CD14-positive monocyte (primary cell): ENCODE measurements around the gene TGM4. TPM values are rescaled to one million over a fixed set of nuclear protein-coding genes. Genes with fewer than 3 reads are reported as not detected.

Source experiments
- DNase-seq, 3 donors: peaks; one replicate each; pipeline ENCODE4 v3.0.0-alpha.2; 2011 to 2022
- H2AFZ ChIP-seq: 2 replicates; pipeline ENCODE4 v1.6.0; 2012; ENCODE audit warnings: mild to moderate bottlenecking, low read depth, low read length, inconsistent platforms; ENCODE audit not compliant: insufficient read depth, poor library complexity, severe bottlenecking
- H3K27ac ChIP-seq, 2 donors: 1 replicate in 1 of 2; 2 replicates in 1 of 2; pipeline ENCODE4 v1.5.1; 2012 to 2013; ENCODE audit warnings: low read length in 2 of 2, control low read depth in 1 of 2, inconsistent platforms in 1 of 2, low read depth in 1 of 2, mild to moderate bottlenecking in 1 of 2
- H3K27me3 ChIP-seq, 2 donors: one replicate each; pipeline versions ENCODE4 v1.6.0 to v1.6.1; 2011 to 2013; ENCODE audit warnings: low read length in 2 of 2; ENCODE audit not compliant: control insufficient read depth in 2 of 2, insufficient read depth in 2 of 2
- H3K36me3 ChIP-seq, 2 donors: replicated peaks in 1 of 2; 1 replicate in 1 of 2; 2 replicates in 1 of 2; pipeline versions ENCODE4 v1.5.1 to v1.6.1; 2012 to 2013; ENCODE audit warnings: low read length in 2 of 2, control low read depth in 1 of 2, inconsistent platforms in 1 of 2, mild to moderate bottlenecking in 1 of 2; ENCODE audit not compliant: insufficient read depth in 2 of 2, control insufficient read depth in 1 of 2
- H3K4me1 ChIP-seq, 2 donors: 1 replicate in 1 of 2; 2 replicates in 1 of 2; pipeline versions ENCODE4 v1.5.1 to v1.6.1; 2012 to 2013; ENCODE audit warnings: low read length in 2 of 2, control low read depth in 1 of 2, inconsistent platforms in 1 of 2, mild to moderate bottlenecking in 1 of 2, moderate library complexity in 1 of 2; ENCODE audit not compliant: insufficient read depth in 2 of 2, control insufficient read depth in 1 of 2
- H3K4me2 ChIP-seq: replicated peaks from 2 replicates; pipeline ENCODE3; 2012; ENCODE audit warnings: low read length, moderate library complexity, mild to moderate bottlenecking; ENCODE audit not compliant: poor library complexity, severe bottlenecking; ENCODE audit errors: extremely low read depth
- H3K4me3 ChIP-seq, 3 experiments: fragments of 200-600 bp in 1 of 3; sonication (generic) in 1 of 3; replicated peaks in 1 of 3; 1 replicate in 2 of 3; 2 replicates in 1 of 3; pipeline ENCODE4 v1.5.1; 2011 to 2013; ENCODE audit warnings: low read length in 3 of 3, mild to moderate bottlenecking in 3 of 3, control low read depth in 2 of 3, low read depth in 2 of 3, inconsistent platforms in 1 of 3, moderate library complexity in 1 of 3
- H3K79me2 ChIP-seq: 2 replicates; pipeline ENCODE4 v1.6.0; 2012; ENCODE audit warnings: mild to moderate bottlenecking, control low read depth, inconsistent platforms, low read length, moderate library complexity; ENCODE audit not compliant: insufficient read depth
- H3K9ac ChIP-seq: 2 replicates; pipeline ENCODE4 v1.6.0; 2017; ENCODE audit warnings: low read length, mild to moderate bottlenecking; ENCODE audit not compliant: insufficient read depth, poor library complexity, severe bottlenecking
- H3K9me3 ChIP-seq, 2 donors: replicated peaks in 1 of 2; 1 replicate in 1 of 2; 2 replicates in 1 of 2; pipeline versions ENCODE4 v1.5.1 to v1.6.1; 2012 to 2013; ENCODE audit warnings: low read length in 2 of 2, control low read depth in 1 of 2; ENCODE audit not compliant: control insufficient read depth in 1 of 2, insufficient read depth in 1 of 2
- H4K20me1 ChIP-seq: 2 replicates; pipeline ENCODE4 v1.6.0; 2012; ENCODE audit warnings: mild to moderate bottlenecking, low read length, control low read depth, moderate library complexity; ENCODE audit not compliant: insufficient read depth
- H3K27ac Mint-ChIP-seq, 7 donors: one replicate each; pipeline ENCODE4 v1.8.0; 2020; ENCODE audit warnings: mild to moderate bottlenecking in 7 of 7, mixed read lengths in 7 of 7, moderate library complexity in 6 of 7, inconsistent platforms in 2 of 7
- H3K27me3 Mint-ChIP-seq, 3 donors: one replicate each; pipeline ENCODE4 v1.8.0; 2021 to 2022; ENCODE audit warnings: low read depth in 3 of 3, mild to moderate bottlenecking in 3 of 3, mixed read lengths in 3 of 3, moderate library complexity in 3 of 3, inconsistent platforms in 1 of 3
- H3K36me3 Mint-ChIP-seq, 2 donors: one replicate each; pipeline ENCODE4 v1.8.0; 2020; ENCODE audit warnings: mixed read lengths in 2 of 2, inconsistent platforms in 1 of 2, mild to moderate bottlenecking in 1 of 2
- H3K4me1 Mint-ChIP-seq: one replicate; pipeline ENCODE4 v1.8.0; 2020; ENCODE audit warnings: mild to moderate bottlenecking, mixed read lengths
- H3K4me3 Mint-ChIP-seq, 2 donors: one replicate each; pipeline ENCODE4 v1.8.0; 2020; ENCODE audit warnings: mild to moderate bottlenecking in 2 of 2, mixed read lengths in 2 of 2, moderate library complexity in 1 of 2
- H3K9me3 Mint-ChIP-seq, 7 donors: one replicate each; pipeline ENCODE4 v1.8.0; 2020 to 2022; ENCODE audit warnings: mixed read lengths in 7 of 7, mild to moderate bottlenecking in 6 of 7, moderate library complexity in 6 of 7, inconsistent platforms in 2 of 7
- WGBS: methylation state at CpG from one replicate; pipeline ENCODE4 v1.1.5; 2013; ENCODE audit warnings: missing lambda C conversion rate; ENCODE audit not compliant: insufficient coverage; 5-methylcytosine and 5-hydroxymethylcytosine counted together
- intact Hi-C, 2 donors: fragments of 100-400 bp; cut with micrococcal nuclease; formaldehyde crosslinking; loops; one replicate each; pipeline versions ENCODE4 v1.15.0 to v1.15.1; 2023
- polyA plus RNA-seq, 3 donors: library from polyadenylated mRNA; depleted of rRNA in 1 of 3; unstranded in 2 of 3; stranded (reverse) in 1 of 3; fragments of 300-500 nt in 2 of 3; fragments of >200 nt in 1 of 3; fragmentation: Illumina TruSeq in 2 of 3; gene quantifications; 1 replicate in 2 of 3; 2 replicates in 1 of 3; pipeline ENCODE4 v1.2.3, GENCODE V29; 2012 to 2021
- TF ChIP-seq, protein P1 (sequence below): fragments of 200-600 bp; IDR thresholded peaks from one replicate; pipeline ENCODE4 v1.8.0; 2022; ENCODE audit warnings: antibody characterized with exemption, mild to moderate bottlenecking

Gene TGM4
- polyA plus RNA-seq, 3 donors = 0.04 TPM; not detected in 2

DNA sequence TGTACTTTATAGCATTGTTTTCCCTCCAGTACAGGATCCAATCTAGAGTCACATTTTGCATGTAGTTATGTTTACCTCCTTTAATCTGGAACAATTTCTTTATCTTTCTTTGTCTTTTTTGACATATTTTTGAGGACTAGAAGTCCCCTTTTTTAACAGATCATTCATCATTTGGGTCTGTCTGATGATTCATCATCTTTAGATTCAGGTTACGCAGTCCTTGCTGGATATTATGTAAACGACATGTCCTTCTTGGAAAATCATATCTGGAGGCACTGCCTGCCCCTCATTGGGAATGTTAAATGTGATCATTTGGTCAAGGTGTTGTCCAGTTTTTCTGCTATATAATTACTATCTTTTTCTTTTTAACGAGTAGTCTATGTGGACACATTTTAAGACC, 18.3 kb downstream of the TGM4 start:
- Histone ChIP-seq H3K79me2 (no peaks in the 10 kb centered on the region), H3K4me1 (no peaks in the 10 kb centered on the region), H3K27me3 (no peaks in the 10 kb centered on the region), H3K4me3 (no peak overlapping the region), H2AFZ (no peak overlapping the region), H3K9ac (no peak overlapping the region), H3K9me3 (no peaks in the 10 kb centered on the region), H3K27ac (no peak overlapping the region), H4K20me1 (no peaks in the 10 kb centered on the region), H3K36me3 (no peaks in the 10 kb centered on the region), H3K4me2 (no peak overlapping the region)
- peaks cover 5% of the 10 kb centered on the region for H3K4me1 Mint-ChIP-seq
- no peak for DNase-seq
- no peak overlapping the region for H3K4me3 Mint-ChIP-seq
- TF ChIP-seq, protein P1, sequence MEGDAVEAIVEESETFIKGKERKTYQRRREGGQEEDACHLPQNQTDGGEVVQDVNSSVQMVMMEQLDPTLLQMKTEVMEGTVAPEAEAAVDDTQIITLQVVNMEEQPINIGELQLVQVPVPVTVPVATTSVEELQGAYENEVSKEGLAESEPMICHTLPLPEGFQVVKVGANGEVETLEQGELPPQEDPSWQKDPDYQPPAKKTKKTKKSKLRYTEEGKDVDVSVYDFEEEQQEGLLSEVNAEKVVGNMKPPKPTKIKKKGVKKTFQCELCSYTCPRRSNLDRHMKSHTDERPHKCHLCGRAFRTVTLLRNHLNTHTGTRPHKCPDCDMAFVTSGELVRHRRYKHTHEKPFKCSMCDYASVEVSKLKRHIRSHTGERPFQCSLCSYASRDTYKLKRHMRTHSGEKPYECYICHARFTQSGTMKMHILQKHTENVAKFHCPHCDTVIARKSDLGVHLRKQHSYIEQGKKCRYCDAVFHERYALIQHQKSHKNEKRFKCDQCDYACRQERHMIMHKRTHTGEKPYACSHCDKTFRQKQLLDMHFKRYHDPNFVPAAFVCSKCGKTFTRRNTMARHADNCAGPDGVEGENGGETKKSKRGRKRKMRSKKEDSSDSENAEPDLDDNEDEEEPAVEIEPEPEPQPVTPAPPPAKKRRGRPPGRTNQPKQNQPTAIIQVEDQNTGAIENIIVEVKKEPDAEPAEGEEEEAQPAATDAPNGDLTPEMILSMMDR = no peak
- WGBS = no CpG with 5 or more reads among the region's 3 CpGs
- H3K9me3 Mint-ChIP-seq = peaks cover 0 to 2% (median 0%) of the 10 kb centered on the region in 7 donors
- intact Hi-C loops = no loop called here
- H3K27ac Mint-ChIP-seq = no peak overlapping the region
- H3K27me3 Mint-ChIP-seq = peaks cover 0 to 3% (median under 1%) of the 10 kb centered on the region in 3 donors
- no peaks in the 10 kb centered on the region for H3K36me3 Mint-ChIP-seq

DNA sequence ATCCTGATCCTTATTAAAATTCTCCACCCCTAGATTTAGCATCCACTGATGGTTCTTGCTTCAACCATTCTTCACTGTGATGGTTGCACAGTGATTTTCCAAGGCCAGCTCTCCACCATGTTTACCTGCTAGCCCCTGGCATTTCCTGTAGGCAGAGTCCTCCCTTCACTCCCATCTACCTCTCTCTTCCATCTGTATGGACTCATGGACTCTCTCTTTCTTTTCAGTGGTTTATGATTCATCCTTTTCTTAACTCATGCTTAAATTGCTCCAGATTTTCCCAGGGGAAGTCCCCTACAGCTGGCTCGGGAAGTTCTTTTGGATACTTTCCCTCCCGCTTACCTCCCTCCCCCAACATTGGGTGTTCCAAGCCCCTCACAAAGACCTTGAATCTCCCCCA, 18.7 kb downstream of the TGM4 start:
- H3K27ac Mint-ChIP-seq = no peak overlapping the region
- H3K27ac ChIP-seq = no peak overlapping the region
- peaks cover 5% of the 10 kb centered on the region for H3K4me1 Mint-ChIP-seq
- no peaks in the 10 kb centered on the region for H3K4me1 ChIP-seq
- intact Hi-C loops = no loop called here
- no peak overlapping the region for H3K4me2 ChIP-seq
- no peaks in the 10 kb centered on the region for H3K9me3 ChIP-seq
- no peaks in the 10 kb centered on the region for H3K27me3 ChIP-seq
- WGBS = no CpG with 5 or more reads among the region's 2 CpGs
- H3K9me3 Mint-ChIP-seq = peaks cover 0 to 2% (median 0%) of the 10 kb centered on the region in 7 donors
- no peak overlapping the region for H2AFZ ChIP-seq
- H3K4me3 ChIP-seq = no peak overlapping the region
- TF ChIP-seq, protein P1 = no peak
- no peaks in the 10 kb centered on the region for H3K79me2 ChIP-seq
- DNase-seq = no peak
- H3K36me3 ChIP-seq = no peaks in the 10 kb centered on the region
- H3K4me3 Mint-ChIP-seq = no peak overlapping the region
- no peaks in the 10 kb centered on the region for H3K36me3 Mint-ChIP-seq
- H4K20me1 ChIP-seq = no peaks in the 10 kb centered on the region
- no peak overlapping the region for H3K9ac ChIP-seq
- H3K27me3 Mint-ChIP-seq = peaks cover 1 to 5% (median 3%) of the 10 kb centered on the region in 3 donors
